Stimulated activated memory B cell treated with anti-CD40 and anti-IgM and Interleukin-4, amounts not matched to agents 10 μg/mL and 1 μg/mL and 100 μg/mL, for 72 hours (primary cell): ENCODE data around the gene CDK2.
"Not testable (repeated sequence)": the region's sequence is repeated elsewhere in the genome, so short reads cannot be mapped to it uniquely, and the experiment has no call there.

Experiments used
- ATAC-seq: fragments of 150-1000 bp; cut with Tn5 transposase; 2 replicates; pipeline ENCODE4 v1.10.0; 2021
- H3K27ac Mint-ChIP-seq: one replicate; pipeline ENCODE4 v1.8.0; 2022; ENCODE audit warnings: mild to moderate bottlenecking, mixed read lengths
- H3K27me3 Mint-ChIP-seq: one replicate; pipeline ENCODE4 v1.8.0; 2022; ENCODE audit warnings: mixed read lengths
- H3K36me3 Mint-ChIP-seq: one replicate; pipeline ENCODE4 v1.8.0; 2022; ENCODE audit warnings: mixed read lengths
- H3K4me1 Mint-ChIP-seq: one replicate; pipeline ENCODE4 v1.8.0; 2022; ENCODE audit warnings: mixed read lengths
- H3K4me3 Mint-ChIP-seq: one replicate; pipeline ENCODE4 v1.8.0; 2022; ENCODE audit warnings: mild to moderate bottlenecking, moderate library complexity, mixed read lengths
- H3K9me3 Mint-ChIP-seq: one replicate; pipeline ENCODE4 v1.8.0; 2022; ENCODE audit warnings: mixed read lengths

CDK2 gene

DNA sequence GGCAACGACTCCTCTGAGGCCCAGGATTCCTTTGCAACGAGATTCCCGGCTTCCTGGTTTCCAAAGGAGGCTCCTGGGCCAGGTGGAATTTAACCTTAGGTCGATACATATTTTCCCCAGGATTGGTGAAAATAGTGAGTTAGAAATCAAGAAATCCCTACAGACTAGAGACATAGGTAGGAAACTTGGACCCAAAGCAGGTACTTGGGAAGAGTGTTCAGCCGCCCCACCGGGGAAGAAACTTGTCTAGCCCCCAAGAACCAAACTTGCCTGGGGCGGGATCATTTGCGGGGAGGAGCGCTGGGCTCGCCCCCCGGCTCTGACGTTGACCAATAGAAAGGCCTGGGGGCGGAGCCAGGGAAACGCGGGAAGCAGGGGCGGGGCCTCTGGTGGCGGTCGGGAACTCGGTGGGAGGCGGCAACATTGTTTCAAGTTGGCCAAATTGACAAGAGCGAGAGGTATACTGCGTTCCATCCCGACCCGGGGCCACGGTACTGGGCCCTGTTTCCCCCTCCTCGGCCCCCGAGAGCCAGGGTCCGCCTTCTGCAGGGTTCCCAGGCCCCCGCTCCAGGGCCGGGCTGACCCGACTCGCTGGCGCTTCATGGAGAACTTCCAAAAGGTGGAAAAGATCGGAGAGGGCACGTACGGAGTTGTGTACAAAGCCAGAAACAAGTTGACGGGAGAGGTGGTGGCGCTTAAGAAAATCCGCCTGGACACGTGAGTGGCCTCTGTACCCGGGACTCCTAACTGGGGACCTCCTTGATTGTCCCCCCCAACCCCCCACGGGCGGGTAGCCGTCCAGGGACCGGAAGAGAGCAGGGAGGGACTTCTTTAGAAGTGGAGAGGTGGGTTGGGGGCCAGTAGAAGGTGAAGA is at the start of gene CDK2:
Gene CDK2, plus strand, starts transcription at position 423 of the 874 bp plus-strand sequence. Its CDS starts 179 bp downstream, at position 602.
- Mint-ChIP-seq H3K4me3 (peak within 1 kb of the TSS; percentile 98), H3K27ac (peak within 1 kb of the TSS; percentile 91), H3K27me3 (no peaks in the 10 kb centered on the region), H3K36me3 (peaks cover 15% of the 10 kb centered on the region), H3K4me1 (peaks cover 49% of the 10 kb centered on the region), H3K9me3 (no peaks in the 10 kb centered on the region)
- ATAC-seq, result peak; percentile 94

DNA sequence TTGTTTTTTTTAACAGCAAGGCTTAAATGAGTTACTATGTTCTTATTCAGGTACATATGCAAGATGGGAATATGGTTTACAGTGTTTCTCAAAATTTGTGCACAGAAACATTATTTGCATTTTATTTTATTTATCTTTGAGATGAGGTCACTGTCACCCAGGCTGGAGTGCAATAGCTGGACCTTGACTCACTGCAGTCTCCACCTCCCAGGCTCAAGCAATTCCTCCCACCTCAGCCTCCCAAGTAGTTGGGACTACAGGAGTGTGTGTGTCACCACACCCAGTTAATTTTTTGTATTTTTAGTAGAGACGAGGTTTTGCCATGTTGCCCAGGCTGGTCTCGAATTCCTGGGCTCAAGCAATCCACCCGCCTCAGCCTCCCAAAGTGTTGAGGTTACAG is 47.6 kb upstream of the CDK2 start:
- H3K27me3 Mint-ChIP-seq, H3K27ac Mint-ChIP-seq, ATAC-seq, H3K4me3 Mint-ChIP-seq, H3K9me3 Mint-ChIP-seq: not testable (repeated sequence)
- Mint-ChIP-seq H3K36me3 (peaks cover 31% of the 10 kb centered on the region), H3K4me1 (peaks cover 33% of the 10 kb centered on the region)

DNA sequence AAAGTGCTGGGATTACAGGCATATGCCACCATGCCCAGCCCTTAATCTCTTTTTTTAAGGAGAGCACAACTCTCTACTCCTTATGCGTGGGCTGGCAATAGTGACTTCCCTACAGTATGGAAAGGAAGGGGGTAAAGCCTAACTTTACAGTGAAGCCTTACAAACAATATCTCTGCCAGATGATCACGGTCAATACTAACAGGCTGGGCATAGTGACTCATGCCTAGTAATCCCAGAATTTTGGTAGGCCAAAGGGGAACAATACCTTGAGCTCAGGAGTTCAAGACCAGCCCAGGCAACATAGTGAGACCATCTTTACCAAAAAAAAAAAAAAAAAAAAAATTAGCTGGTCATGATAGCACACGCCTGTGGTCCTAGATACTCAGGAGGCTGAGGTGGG is 44.5 kb upstream of the CDK2 start:
- H3K27ac Mint-ChIP-seq, result no peak overlapping the region
- H3K36me3 Mint-ChIP-seq, result peaks cover 21% of the 10 kb centered on the region
- no peak for ATAC-seq
- no peak overlapping the region for H3K4me3 Mint-ChIP-seq
- no peaks in the 10 kb centered on the region for H3K9me3 Mint-ChIP-seq
- H3K4me1 Mint-ChIP-seq, result peaks cover 39% of the 10 kb centered on the region
- H3K27me3 Mint-ChIP-seq, result no peaks in the 10 kb centered on the region

DNA sequence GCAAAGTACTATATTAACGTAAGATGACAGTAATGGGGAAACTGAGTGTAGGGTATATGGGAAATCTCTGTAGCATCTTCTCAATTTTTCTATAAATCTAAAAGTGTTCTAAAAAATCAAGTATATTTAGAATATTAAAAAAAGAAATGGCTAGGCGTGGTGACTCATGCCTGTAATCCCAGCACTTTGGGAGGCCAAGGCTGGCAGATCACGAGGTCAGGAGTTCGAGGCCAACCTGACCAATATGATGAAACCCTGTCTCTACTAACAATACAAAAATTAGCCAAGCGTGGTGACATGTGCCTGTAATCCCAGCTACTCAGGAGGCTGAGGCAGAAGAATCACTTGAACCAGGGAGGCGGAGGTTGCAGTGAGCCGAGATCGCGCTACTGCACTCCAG is 43.0 kb upstream of the CDK2 start:
- H3K9me3 Mint-ChIP-seq, H3K27ac Mint-ChIP-seq, H3K4me3 Mint-ChIP-seq, ATAC-seq, H3K27me3 Mint-ChIP-seq: not testable (repeated sequence)
- Mint-ChIP-seq H3K4me1 (peaks cover 39% of the 10 kb centered on the region), H3K36me3 (peaks cover 21% of the 10 kb centered on the region)

GRCh38 chr12:55925371-55925770 is 41.3 kb upstream of the CDK2 start:
- peak overlapping the region; percentile 95 for H3K27ac Mint-ChIP-seq
- H3K36me3 Mint-ChIP-seq, result peaks cover 21% of the 10 kb centered on the region
- no peaks in the 10 kb centered on the region for H3K27me3 Mint-ChIP-seq
- H3K9me3 Mint-ChIP-seq, result no peaks in the 10 kb centered on the region
- no peak for ATAC-seq
- H3K4me3 Mint-ChIP-seq, result peak overlapping the region; percentile 90
- H3K4me1 Mint-ChIP-seq, result peaks cover 54% of the 10 kb centered on the region

DNA sequence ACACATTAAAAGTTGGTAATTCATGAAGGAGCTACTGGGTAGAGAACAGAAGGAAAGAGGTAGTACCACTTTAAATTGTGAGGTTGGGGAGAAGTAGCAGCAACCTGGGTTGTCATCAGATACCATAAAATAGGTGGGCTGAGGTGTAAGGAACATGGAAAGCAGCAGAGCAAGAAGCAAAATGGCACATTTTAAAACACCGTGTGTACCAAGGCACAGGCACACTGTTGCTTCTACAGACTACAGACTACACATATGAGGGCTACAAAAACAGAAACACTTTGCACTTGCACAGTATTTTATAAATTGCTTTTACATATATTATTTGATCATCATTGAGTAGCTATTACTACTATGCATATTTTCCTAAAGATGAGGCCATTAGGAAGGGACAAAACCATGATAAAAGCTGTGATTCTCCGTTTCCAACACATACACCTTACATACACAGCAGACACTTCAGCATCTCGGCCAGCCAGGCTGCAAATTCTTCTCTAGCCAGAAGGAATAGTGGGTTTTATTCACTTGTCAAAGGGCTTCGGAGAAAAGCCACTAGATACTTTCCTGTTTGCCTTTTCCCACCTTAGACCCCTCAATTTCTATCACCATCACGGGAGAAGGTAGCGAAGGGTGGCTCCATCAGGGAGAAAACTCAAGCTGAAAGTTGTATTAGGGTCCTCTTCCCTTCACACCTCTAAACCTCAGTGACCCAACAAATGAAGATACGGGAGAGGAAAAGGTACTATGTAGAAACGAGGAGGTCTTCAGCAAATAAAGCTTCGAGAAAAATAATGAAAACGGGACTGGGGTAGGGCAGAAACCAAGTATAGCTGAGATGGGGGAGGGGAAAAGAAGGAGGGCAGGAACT is 40.5 kb upstream of the CDK2 start:
- ATAC-seq, result peak; percentile 0
- no peaks in the 10 kb centered on the region for H3K27me3 Mint-ChIP-seq
- H3K27ac Mint-ChIP-seq, result peak overlapping the region; percentile 95
- no peaks in the 10 kb centered on the region for H3K9me3 Mint-ChIP-seq
- peak overlapping the region; percentile 90 for H3K4me3 Mint-ChIP-seq
- peaks cover 62% of the 10 kb centered on the region for H3K4me1 Mint-ChIP-seq
- H3K36me3 Mint-ChIP-seq, result peaks cover 23% of the 10 kb centered on the region

- Mint-ChIP-seq H3K27ac (peak overlapping the region; percentile 95), H3K36me3 (peaks cover 28% of the 10 kb centered on the region), H3K4me3 (peak overlapping the region; percentile 90), H3K27me3 (no peaks in the 10 kb centered on the region), H3K4me1 (peaks cover 59% of the 10 kb centered on the region), H3K9me3 (no peaks in the 10 kb centered on the region)
- ATAC-seq, result peak; percentile 75
Measured at GRCh38 chr12:55926738-55927587, 39.7 kb upstream of the CDK2 start.

GRCh38 chr12:55927588-55928502 is 38.8 kb upstream of the CDK2 start, which contains the start of gene PYM1:
PYM1 (minus strand) TSS chr12:55927894; CDS start chr12:55927761, 133 bp downstream.
- Mint-ChIP-seq H3K4me1 (peaks cover 62% of the 10 kb centered on the region), H3K4me3 (peak within 1 kb of the TSS; percentile 95), H3K27ac (peak within 1 kb of the TSS; percentile 95), H3K27me3 (no peaks in the 10 kb centered on the region), H3K9me3 (no peaks in the 10 kb centered on the region), H3K36me3 (peaks cover 23% of the 10 kb centered on the region)
- peak; percentile 78 for ATAC-seq

DNA sequence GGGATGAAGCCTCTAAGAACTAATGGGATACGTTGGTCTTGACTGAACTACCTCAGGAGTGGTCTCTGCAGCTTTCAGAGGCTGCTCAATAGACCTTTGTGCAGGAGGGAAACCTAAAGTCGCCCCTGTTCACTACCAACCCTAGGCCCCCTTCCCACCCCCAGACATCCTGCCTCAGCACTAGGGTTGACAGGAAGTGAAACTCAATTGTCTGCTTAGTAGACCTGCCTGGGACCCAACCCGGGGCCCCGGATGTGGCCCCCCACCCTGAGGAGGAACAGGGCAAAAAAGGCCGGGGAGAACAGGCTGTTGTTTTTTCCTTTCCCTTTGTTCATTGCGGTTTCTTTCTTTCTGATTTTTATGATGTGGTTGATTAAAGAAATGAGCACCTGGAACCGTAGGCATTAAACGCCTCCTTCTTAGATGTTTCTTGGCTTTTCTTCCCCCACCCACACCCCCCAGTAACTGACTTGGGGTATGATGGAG is 37.3 kb upstream of the CDK2 start:
- ATAC-seq, result peak; percentile 74
- no peaks in the 10 kb centered on the region for H3K27me3 Mint-ChIP-seq
- H3K27ac Mint-ChIP-seq, result peak overlapping the region; percentile 95
- H3K36me3 Mint-ChIP-seq, result peaks cover 17% of the 10 kb centered on the region
- peaks cover 65% of the 10 kb centered on the region for H3K4me1 Mint-ChIP-seq
- H3K4me3 Mint-ChIP-seq, result peak overlapping the region; percentile 95
- H3K9me3 Mint-ChIP-seq, result no peaks in the 10 kb centered on the region

DNA sequence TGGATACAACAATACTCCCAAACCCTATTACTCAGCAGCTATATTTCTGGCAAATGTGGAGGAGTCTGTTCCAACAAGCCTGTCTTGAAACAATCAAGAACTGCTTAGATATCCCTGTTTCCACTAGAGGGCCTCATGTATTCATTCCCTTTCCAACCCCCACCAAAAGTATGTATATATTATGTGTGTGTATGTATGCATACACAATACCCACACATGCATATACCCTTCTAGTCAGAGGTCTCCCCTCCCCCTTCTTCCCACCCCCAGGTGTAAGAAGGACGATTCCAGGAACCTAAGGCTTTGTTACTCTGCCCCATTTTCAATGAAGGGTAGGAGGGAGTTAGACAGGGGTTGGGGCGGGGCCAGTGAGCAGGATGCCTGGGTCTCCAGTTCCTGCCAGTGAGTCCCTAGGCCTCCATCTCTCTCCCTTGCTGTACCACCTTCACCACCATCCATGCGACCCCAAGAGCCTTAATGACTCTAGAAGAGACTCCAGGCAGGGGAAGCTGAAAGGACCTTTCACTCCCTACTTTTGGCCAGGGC is 35.8 kb upstream of the CDK2 start, which contains the start of gene DGKA:
Gene DGKA, plus strand, starts transcription at position 392 of the 546 bp plus-strand sequence. CDS start 5,342 bp downstream, outside the sequence.
- ATAC-seq, result no peak
- H3K27me3 Mint-ChIP-seq, result no peaks in the 10 kb centered on the region
- peak within 1 kb of the TSS; percentile 95 for H3K27ac Mint-ChIP-seq
- peak within 1 kb of the TSS; percentile 95 for H3K4me3 Mint-ChIP-seq
- H3K9me3 Mint-ChIP-seq, result no peaks in the 10 kb centered on the region
- peaks cover 64% of the 10 kb centered on the region for H3K4me1 Mint-ChIP-seq
- peaks cover 11% of the 10 kb centered on the region for H3K36me3 Mint-ChIP-seq

GRCh38 chr12:55931317-55931779 is 35.3 kb upstream of the CDK2 start:
- no peak for ATAC-seq
- H3K4me3 Mint-ChIP-seq, result peak overlapping the region; percentile 95
- H3K4me1 Mint-ChIP-seq, result peaks cover 64% of the 10 kb centered on the region
- H3K9me3 Mint-ChIP-seq, result no peaks in the 10 kb centered on the region
- peak overlapping the region; percentile 95 for H3K27ac Mint-ChIP-seq
- H3K27me3 Mint-ChIP-seq, result no peaks in the 10 kb centered on the region
- H3K36me3 Mint-ChIP-seq, result peaks cover 16% of the 10 kb centered on the region

DNA sequence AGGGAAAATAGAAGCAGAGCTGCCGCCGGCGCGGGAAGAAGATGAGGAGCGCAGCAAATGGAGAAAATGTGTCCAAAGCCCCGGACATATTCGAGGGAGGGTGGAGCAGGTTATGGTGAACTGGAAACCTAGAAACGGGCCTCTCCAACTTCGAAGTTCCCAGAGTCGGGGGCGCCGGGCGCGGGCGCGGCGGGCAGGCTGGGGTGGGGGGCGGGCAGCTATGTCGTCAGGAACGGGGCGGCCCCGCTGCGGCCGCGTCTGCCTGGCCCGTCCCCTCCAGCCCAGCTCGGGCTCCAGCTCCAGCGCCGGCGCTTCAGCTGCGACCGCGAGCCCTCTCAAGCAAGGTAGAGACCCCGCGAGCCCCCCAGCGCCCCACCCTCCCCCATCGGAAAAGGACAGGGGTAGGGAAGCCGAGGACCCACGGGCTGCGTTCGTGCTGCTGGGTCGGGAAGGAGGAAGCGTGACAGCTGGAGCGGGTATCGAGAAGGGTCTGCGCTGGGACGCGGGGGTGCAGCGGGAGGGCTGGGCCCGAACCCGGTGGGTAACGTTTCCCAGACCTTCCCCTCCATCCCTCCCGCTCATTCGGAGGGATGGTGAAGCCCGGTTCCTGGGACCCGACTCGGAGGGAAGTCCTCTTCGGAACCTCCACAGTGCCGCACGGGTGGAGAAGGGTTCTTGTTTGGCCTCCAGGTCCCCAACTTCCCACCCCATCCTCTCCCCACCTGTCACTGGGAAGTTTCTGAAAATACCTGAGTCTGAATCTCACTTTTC is 34.7 kb upstream of the CDK2 start:
- Mint-ChIP-seq H3K9me3 (no peaks in the 10 kb centered on the region), H3K36me3 (peaks cover 19% of the 10 kb centered on the region), H3K4me1 (peaks cover 60% of the 10 kb centered on the region), H3K27ac (peak overlapping the region; percentile 95), H3K27me3 (no peaks in the 10 kb centered on the region), H3K4me3 (peak overlapping the region; percentile 95)
- no peak for ATAC-seq

GRCh38 chr12:55932551-55932910 is 34.1 kb upstream of the CDK2 start:
- ATAC-seq, result peak; percentile 57
- H3K4me3 Mint-ChIP-seq, result peak overlapping the region; percentile 95
- H3K9me3 Mint-ChIP-seq, result no peaks in the 10 kb centered on the region
- H3K27ac Mint-ChIP-seq, result peak overlapping the region; percentile 95
- no peaks in the 10 kb centered on the region for H3K27me3 Mint-ChIP-seq
- H3K36me3 Mint-ChIP-seq, result peaks cover 24% of the 10 kb centered on the region
- H3K4me1 Mint-ChIP-seq, result peaks cover 64% of the 10 kb centered on the region
